Brain pericyte (primary cell): ENCODE results near the gene YPEL3.
"Not testable (repeated sequence)": the region's sequence is repeated elsewhere in the genome, so short reads cannot be mapped to it uniquely, and the experiment has no call there.

Source experiments
- DNase-seq: peaks from one replicate; pipeline ENCODE4 v3.0.0-alpha.2; 2012; ENCODE audit warnings: low read depth, low spot score

The YPEL3 gene, protein sequence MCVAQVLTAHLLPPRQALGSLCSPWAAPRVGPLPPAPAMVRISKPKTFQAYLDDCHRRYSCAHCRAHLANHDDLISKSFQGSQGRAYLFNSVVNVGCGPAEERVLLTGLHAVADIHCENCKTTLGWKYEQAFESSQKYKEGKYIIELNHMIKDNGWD

GRCh38 chr16:30096105-30096861 lies at the start of gene YPEL3:
YPEL3 (minus strand) TSS chr16:30096213; CDS start chr16:30095482, 731 bp downstream.
- peak; percentile 61 for DNase-seq

DNA sequence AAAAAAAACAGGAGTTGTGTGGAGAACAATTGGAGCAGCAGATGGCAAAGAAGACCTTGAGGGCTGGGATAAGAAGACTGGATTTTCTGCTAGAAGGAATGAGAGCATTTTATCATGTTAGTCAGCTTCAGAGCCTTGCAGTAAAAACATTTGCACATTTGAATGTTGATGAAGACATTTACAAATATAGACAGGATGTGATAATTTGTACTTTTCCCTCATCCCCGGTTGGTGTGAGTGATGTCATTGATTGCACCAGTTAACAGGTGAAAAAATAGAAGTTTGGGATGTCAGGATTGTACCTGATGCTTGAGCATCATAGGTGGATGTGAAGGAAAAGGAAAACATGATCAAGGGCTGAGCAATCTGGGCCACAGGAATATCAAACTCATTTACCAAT lies 49.6 kb upstream of the YPEL3 start:
- DNase-seq: no peak

DNA sequence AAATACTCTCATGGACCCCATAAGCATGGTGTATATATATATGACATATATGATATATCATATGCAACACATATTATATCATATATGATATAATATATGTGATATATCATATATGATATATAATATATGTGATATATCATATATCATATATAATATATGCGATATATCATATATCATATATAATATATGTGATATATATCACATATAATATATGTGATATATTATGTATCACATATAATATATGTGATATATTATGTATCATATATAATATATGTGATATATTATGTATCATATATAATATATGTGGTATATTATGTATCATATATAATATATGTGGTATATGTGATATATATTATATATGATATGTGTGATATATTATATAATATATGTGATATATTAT lies 48.9 kb upstream of the YPEL3 start:
- no peak for DNase-seq

DNA sequence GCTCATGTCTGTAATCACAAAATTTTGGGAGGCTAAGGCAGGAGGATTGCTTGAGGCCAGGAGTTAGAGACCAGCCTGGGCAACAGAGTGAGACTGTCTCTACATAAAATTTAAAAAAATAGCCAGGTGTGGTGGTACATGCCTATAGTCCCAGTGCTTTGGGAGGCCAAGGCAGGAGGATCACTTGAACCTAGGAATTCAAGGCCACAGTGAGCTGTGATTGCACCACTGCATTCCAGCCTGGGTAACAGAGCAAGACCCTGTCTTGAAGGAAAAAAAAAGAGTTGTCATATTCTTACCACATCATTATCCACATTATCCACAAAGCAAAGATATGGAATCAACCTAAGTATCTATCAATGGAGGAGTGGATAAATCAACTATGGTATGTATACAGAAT lies 48.0 kb upstream of the YPEL3 start:
- no peak for DNase-seq

DNA sequence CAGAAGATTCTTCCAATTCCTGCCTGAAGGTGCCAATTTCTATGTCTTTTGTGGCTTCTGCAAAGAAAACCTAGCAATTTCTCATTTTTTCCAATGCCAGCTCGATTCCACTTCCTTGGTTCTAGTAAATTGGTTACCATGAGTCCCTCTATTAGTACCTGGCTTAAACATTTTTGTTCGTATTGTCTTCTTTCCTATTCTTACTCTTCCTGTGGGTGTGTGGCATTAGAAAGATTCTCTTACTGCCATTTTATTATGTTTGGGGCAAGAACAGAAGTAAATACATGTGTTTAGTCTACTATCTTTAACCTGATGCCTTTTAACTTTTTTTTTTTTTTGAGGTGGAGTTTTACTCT lies 47.3 kb upstream of the YPEL3 start:
- no peak for DNase-seq

DNA sequence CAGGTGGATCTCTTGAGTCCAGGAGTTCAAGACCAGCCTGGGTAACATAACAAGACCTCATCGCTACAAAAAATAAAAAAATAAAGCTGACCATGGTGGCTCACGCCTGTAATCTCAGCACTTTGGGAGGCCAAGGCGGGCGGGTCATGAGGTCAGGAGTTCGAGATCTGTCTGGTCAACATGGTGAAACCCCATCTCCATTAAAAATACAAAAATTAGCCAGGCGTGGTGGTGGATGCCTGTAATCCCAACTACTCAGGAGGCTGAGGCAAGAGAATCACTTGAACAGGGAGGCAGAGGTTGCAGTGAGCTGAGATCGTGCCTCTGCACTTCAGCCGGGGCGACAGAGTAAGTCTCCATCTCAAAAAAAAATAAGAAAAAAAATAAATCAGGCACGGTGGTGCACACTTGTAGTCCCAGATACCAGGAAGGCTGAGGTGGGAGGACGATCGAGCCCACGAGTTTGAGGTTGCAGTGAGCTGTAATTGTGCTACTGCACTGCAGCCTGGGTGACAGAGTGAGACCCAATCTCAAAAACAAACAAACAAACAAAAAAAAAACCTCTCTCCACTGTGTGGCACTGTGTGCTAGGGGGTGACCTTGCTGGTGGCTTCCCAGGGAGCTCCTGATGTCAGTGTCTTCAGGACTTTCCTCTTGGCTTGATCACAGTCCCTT lies 46.8 kb upstream of the YPEL3 start:
- no peak for DNase-seq

DNA sequence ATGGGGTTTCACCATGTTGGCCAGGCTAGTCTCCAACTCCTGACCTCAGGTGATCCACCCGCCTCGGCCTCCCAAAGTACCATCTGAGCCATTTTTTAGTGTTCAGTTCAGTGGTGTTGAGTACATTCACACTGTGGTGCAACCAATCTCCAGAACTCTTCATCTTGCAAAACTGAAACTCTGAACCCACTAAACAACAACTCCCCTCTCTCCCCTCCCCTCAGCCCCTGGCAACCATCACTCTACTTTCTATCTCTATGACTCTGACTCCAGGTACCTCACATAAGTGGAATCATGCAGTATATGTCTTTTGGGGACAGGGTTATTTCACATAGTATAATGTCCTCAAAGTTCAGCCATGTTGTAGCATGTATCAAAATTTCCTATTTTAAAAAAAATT lies 45.7 kb upstream of the YPEL3 start:
- no peak for DNase-seq

- DNase-seq: no peak
Observed at GRCh38 chr16:30139583-30140481, 43.8 kb upstream of the YPEL3 start.

GRCh38 chr16:30137897-30138296 lies 41.9 kb upstream of the YPEL3 start:
- no peak for DNase-seq

GRCh38 chr16:30136971-30137605 lies 41.1 kb upstream of the YPEL3 start:
- DNase-seq: no peak

DNA sequence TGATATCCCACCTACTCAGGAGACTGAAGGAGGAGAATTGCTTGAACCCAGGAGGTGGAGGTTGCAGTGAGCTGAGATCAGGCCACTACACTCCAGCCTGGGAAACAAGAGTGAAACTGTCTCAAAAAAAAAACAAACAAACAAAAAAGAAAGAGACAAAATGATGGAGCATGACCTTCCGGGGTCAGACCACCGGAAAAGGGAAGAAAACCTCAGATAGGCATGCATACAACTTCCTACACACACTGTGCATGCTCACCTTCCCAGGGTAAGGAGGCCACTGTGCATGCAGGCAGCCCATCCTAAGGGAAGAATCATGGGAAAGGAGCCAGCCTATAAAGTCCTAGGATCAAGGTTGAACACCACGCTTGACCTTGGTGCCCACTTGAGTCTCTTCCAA lies 36.6 kb upstream of the YPEL3 start:
- no peak for DNase-seq

- no peak for DNase-seq
Observed at GRCh38 chr16:30131869-30132475, 36.0 kb upstream of the YPEL3 start.

DNA sequence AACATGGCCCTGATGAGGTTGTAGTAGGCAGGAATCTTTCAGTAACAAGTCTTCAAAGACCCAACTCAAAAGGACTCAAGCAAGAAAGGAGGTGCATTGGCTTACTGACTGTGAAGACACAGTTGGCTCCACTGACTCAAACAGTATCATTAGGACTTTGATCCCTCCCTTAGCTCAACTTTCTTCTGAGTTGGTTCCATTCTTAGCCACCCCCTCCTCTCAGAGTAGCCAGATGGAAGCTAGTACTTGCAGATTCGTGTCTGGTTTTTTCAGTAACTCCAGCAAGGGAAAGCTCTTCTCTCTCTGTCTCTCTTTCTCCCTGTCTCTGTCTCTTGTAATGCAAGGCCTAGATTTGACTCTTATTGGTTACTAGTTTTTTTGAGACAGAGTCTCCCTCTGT lies 32.0 kb upstream of the YPEL3 start:
- no peak for DNase-seq

- DNase-seq: not testable (repeated sequence)
Observed at GRCh38 chr16:30125690-30126089, 29.7 kb upstream of the YPEL3 start.

GRCh38 chr16:30124985-30125379 lies 29.0 kb upstream of the YPEL3 start:
- no peak for DNase-seq

- DNase-seq: no peak
Observed at GRCh38 chr16:30122604-30123160, 26.7 kb upstream of the YPEL3 start.

GRCh38 chr16:30121741-30122571 lies 25.9 kb upstream of the YPEL3 start:
- DNase-seq: peak; percentile 78

GRCh38 chr16:30120340-30121105 lies 24.5 kb upstream of the YPEL3 start:
- no peak for DNase-seq

DNA sequence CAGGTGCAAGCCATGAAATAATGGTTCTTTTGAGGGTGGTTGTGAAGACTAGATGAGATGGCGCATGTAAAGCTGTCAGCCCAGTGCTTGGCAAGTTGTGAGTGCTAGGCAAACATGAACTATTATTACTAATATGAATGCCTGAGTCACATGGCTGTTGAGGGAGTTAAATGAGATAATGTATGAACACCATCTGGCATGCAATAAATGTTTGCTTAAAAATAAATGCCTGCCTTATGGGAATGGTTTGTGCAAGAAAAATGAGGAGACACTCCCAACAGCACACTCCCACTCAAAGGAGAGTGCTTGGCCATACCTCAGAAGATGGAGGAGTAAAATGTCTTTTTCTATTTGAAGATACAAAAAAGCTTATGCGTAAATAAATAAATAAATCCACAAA lies 23.4 kb upstream of the YPEL3 start:
- DNase-seq: no peak
